GM19043 (cell line): ENCODE data around the gene PLAAT3.
"Not testable (repeated sequence)": the region's sequence is repeated elsewhere in the genome, so short reads cannot be mapped to it uniquely, and the experiment has no call there.

Experiments
- ATAC-seq: cut with Tn5 transposase; IDR thresholded peaks from one replicate; pipeline ENCODE4 v1.9.1; 2021; ENCODE audit warnings: low read depth; ENCODE audit not compliant: unreplicated experiment

The PLAAT3 gene

GRCh38 chr11:63609971-63610580, 4.2 kb downstream of the PLAAT3 start:
- ATAC-seq = no peak

- ATAC-seq = no peak
Observed at GRCh38 chr11:63609536-63609935, 4.7 kb downstream of the PLAAT3 start.

- no peak for ATAC-seq
Observed at GRCh38 chr11:63608353-63609345, 5.6 kb downstream of the PLAAT3 start.

GRCh38 chr11:63603180-63603518, 11.1 kb downstream of the PLAAT3 start:
- ATAC-seq = no peak

GRCh38 chr11:63602290-63603179, 11.7 kb downstream of the PLAAT3 start:
- not testable (repeated sequence) for ATAC-seq

- no peak for ATAC-seq
Observed at GRCh38 chr11:63599211-63600122, 14.8 kb downstream of the PLAAT3 start.

GRCh38 chr11:63598556-63598955, 15.7 kb downstream of the PLAAT3 start:
- no peak for ATAC-seq

- ATAC-seq = no peak
Observed at GRCh38 chr11:63595296-63595695, 18.9 kb downstream of the PLAAT3 start.

GRCh38 chr11:63592975-63593395, 21.2 kb downstream of the PLAAT3 start:
- no peak for ATAC-seq

- no peak for ATAC-seq
Observed at GRCh38 chr11:63590024-63590788, 24.0 kb downstream of the PLAAT3 start.

- ATAC-seq = no peak
Observed at GRCh38 chr11:63589000-63589399, 25.2 kb downstream of the PLAAT3 start.

GRCh38 chr11:63586451-63587166, 27.6 kb downstream of the PLAAT3 start:
- no peak for ATAC-seq

- ATAC-seq = no peak
Observed at GRCh38 chr11:63583357-63583677, 30.9 kb downstream of the PLAAT3 start.

GRCh38 chr11:63581224-63581623, 33.0 kb downstream of the PLAAT3 start:
- not testable (repeated sequence) for ATAC-seq

GRCh38 chr11:63578882-63579281, 35.4 kb downstream of the PLAAT3 start:
- not testable (repeated sequence) for ATAC-seq

GRCh38 chr11:63574856-63575602, 39.2 kb downstream of the PLAAT3 start:
- ATAC-seq = no peak

- ATAC-seq = no peak
Observed at GRCh38 chr11:63573881-63574855, 40.1 kb downstream of the PLAAT3 start.
